Suprapubic skin (tissue), 4 donors: ENCODE measurements around the gene KLHDC4. TPM values are rescaled to one million over a fixed set of nuclear protein-coding genes. Genes with fewer than 3 reads are reported as not detected.

Source experiments
- DNase-seq, 2 donors: peaks; one replicate each; pipeline ENCODE4 v3.0.0-alpha.2; 2019; ENCODE audit warnings: low spot score in 2 of 2
- H3K27ac ChIP-seq: fragments of 200-600 bp; sonication (generic); one replicate; pipeline ENCODE4 v1.5.1; 2019
- H3K27me3 ChIP-seq: fragments of 200-600 bp; sonication (generic); one replicate; pipeline ENCODE4 v1.5.1; 2019
- H3K36me3 ChIP-seq: fragments of 200-600 bp; sonication (generic); one replicate; pipeline ENCODE4 v1.5.1; 2019
- H3K4me1 ChIP-seq: fragments of 200-600 bp; sonication (generic); one replicate; pipeline ENCODE4 v1.5.1; 2019
- H3K4me3 ChIP-seq: fragments of 200-600 bp; sonication (generic); one replicate; pipeline ENCODE4 v1.5.1; 2019; ENCODE audit warnings: mild to moderate bottlenecking
- H3K9me3 ChIP-seq: fragments of 200-600 bp; sonication (generic); one replicate; pipeline ENCODE4 v1.5.1; 2019
- CTCF ChIP-seq, 2 donors: fragments of 200-600 bp in 1 of 2; fragments of 450-650 bp in 1 of 2; sonication (generic) in 1 of 2; IDR thresholded peaks; one replicate each; pipeline ENCODE4 v1.5.1; 2016 to 2019; ENCODE audit warnings: antibody characterized with exemption in 2 of 2, mild to moderate bottlenecking in 1 of 2, moderate library complexity in 1 of 2
- EP300 ChIP-seq: sonication (generic); formaldehyde crosslinking; IDR thresholded peaks from one replicate; pipeline ENCODE4 v1.6.1; 2017; ENCODE audit warnings: antibody characterized with exemption
- POLR2A ChIP-seq, 2 donors: fragments of 450-650 bp; IDR thresholded peaks; one replicate each; pipeline ENCODE4 v1.6.1; 2017; ENCODE audit warnings: antibody characterized with exemption in 2 of 2, mild to moderate bottlenecking in 2 of 2, moderate library complexity in 2 of 2
- POLR2AphosphoS5 ChIP-seq, 3 donors: sonication (generic); formaldehyde crosslinking; IDR thresholded peaks; one replicate each; pipeline ENCODE4 v1.6.1; 2017; ENCODE audit warnings: antibody characterized with exemption in 3 of 3
- WGBS: methylation state at CpG from one replicate; pipeline ENCODE4 v1.1.5; 2018; 5-methylcytosine and 5-hydroxymethylcytosine counted together
- total RNA-seq, 4 donors: library from RNA; depleted of rRNA; stranded (reverse); fragments of >200 nt; gene quantifications; one replicate each; pipeline ENCODE4 v1.1.0, GENCODE V29; 2016

KLHDC4 gene
- total RNA-seq, 4 donors from 2014 or later, result 26.6 to 104 (median 30.1) TPM

- H3K36me3 ChIP-seq, result peaks cover 76% of the 10 kb centered on the region
Observed at GRCh38 chr16:87703835-87704375, 61.9 kb downstream of the KLHDC4 start.

GRCh38 chr16:87703071-87703470, 62.7 kb downstream of the KLHDC4 start:
- TF ChIP-seq CTCF (IDR thresholded peaks at IDR 0.05) (no peak), POLR2A (IDR thresholded peaks at IDR 0.05) (no peak), EP300 (no peak), POLR2AphosphoS5 (IDR thresholded peaks at IDR 0.05) (no peak)
- Histone ChIP-seq H3K4me1 (no peaks in the 10 kb centered on the region), H3K36me3 (peaks cover 70% of the 10 kb centered on the region)

More at GRCh38 chr16:87703835-87704375, 61.9 kb downstream of the KLHDC4 start:
- TF ChIP-seq EP300, result no peak
- no peak for TF ChIP-seq POLR2AphosphoS5 (IDR thresholded peaks at IDR 0.05)
- no peak for TF ChIP-seq CTCF (IDR thresholded peaks at IDR 0.05)
- TF ChIP-seq POLR2A (IDR thresholded peaks at IDR 0.05), result no peak
- no peak for DNase-seq
- H3K27me3 ChIP-seq, result no peaks in the 10 kb centered on the region
- H3K4me3 ChIP-seq, result no peak overlapping the region
- no peaks in the 10 kb centered on the region for H3K4me1 ChIP-seq
- 89% methylated on average over 22 of the region's 29 CpGs for WGBS
- H3K9me3 ChIP-seq, result no peaks in the 10 kb centered on the region
- H3K27ac ChIP-seq, result no peak overlapping the region

GRCh38 chr16:87702325-87702811, 63.4 kb downstream of the KLHDC4 start:
- Histone ChIP-seq H3K36me3 (peaks cover 63% of the 10 kb centered on the region), H3K4me3 (no peak overlapping the region), H3K4me1 (no peaks in the 10 kb centered on the region), H3K27ac (no peak overlapping the region), H3K9me3 (no peaks in the 10 kb centered on the region), H3K27me3 (no peaks in the 10 kb centered on the region)
- no peak for DNase-seq
- 53% methylated on average over 7 of the region's 19 CpGs for WGBS
- TF ChIP-seq CTCF (IDR thresholded peaks at IDR 0.05) (no peak), POLR2A (IDR thresholded peaks at IDR 0.05) (no peak), EP300 (no peak), POLR2AphosphoS5 (IDR thresholded peaks at IDR 0.05) (no peak)

More at GRCh38 chr16:87703071-87703470, 62.7 kb downstream of the KLHDC4 start:
- no peaks in the 10 kb centered on the region for H3K27me3 ChIP-seq
- 90% methylated on average over 26 of the region's 26 CpGs for WGBS
- H3K4me3 ChIP-seq, result no peak overlapping the region
- no peaks in the 10 kb centered on the region for H3K9me3 ChIP-seq
- no peak overlapping the region for H3K27ac ChIP-seq
- DNase-seq, result no peak

GRCh38 chr16:87701505-87701921, 64.3 kb downstream of the KLHDC4 start:
- Histone ChIP-seq H3K4me1 (no peaks in the 10 kb centered on the region), H3K4me3 (no peak overlapping the region), H3K36me3 (peaks cover 57% of the 10 kb centered on the region), H3K27me3 (no peaks in the 10 kb centered on the region), H3K9me3 (no peaks in the 10 kb centered on the region), H3K27ac (no peak overlapping the region)
- TF ChIP-seq EP300 (no peak), CTCF (IDR thresholded peaks at IDR 0.05) (no peak), POLR2A (IDR thresholded peaks at IDR 0.05) (no peak), POLR2AphosphoS5 (IDR thresholded peaks at IDR 0.05) (no peak)
- WGBS, result 87% methylated on average over 16 of the region's 23 CpGs
- no peak for DNase-seq

- peaks cover 58% of the 10 kb centered on the region for H3K36me3 ChIP-seq
- H3K27me3 ChIP-seq, result no peaks in the 10 kb centered on the region
- no peak for TF ChIP-seq CTCF (IDR thresholded peaks at IDR 0.05)
- no peak for TF ChIP-seq POLR2A (IDR thresholded peaks at IDR 0.05)
- H3K4me1 ChIP-seq, result no peaks in the 10 kb centered on the region
- 85% methylated on average over 10 of the region's 11 CpGs for WGBS
- DNase-seq, result no peak
- no peak overlapping the region for H3K27ac ChIP-seq
- H3K9me3 ChIP-seq, result no peaks in the 10 kb centered on the region
- no peak overlapping the region for H3K4me3 ChIP-seq
Observed at GRCh38 chr16:87701078-87701460, 64.7 kb downstream of the KLHDC4 start.
